IPS-18c (cell line): ENCODE measurements around the gene ANTXR1.

ENCODE experiments used
- H3K4me3 ChIP-seq: 2 replicates; pipeline ENCODE4 v1.7.0; 2013; ENCODE audit warnings: low read depth, mild to moderate bottlenecking, low read length, moderate library complexity; ENCODE audit not compliant: insufficient read depth
- H3K9me3 ChIP-seq: one replicate; pipeline ENCODE4 v1.6.1; 2013; ENCODE audit warnings: mild to moderate bottlenecking, low read length, moderate library complexity; ENCODE audit not compliant: control insufficient read depth, insufficient read depth

Gene ANTXR1

GRCh38 chr2:69131452-69131851 lies 118.5 kb downstream of the ANTXR1 start:
- H3K4me3 ChIP-seq, result no peak overlapping the region
- no peaks in the 10 kb centered on the region for H3K9me3 ChIP-seq

GRCh38 chr2:69131983-69132675 lies 119.2 kb downstream of the ANTXR1 start:
- no peaks in the 10 kb centered on the region for H3K9me3 ChIP-seq
- H3K4me3 ChIP-seq, result no peak overlapping the region

- no peaks in the 10 kb centered on the region for H3K9me3 ChIP-seq
- H3K4me3 ChIP-seq, result no peak overlapping the region
Observed at GRCh38 chr2:69132960-69133590, 120.1 kb downstream of the ANTXR1 start.

DNA sequence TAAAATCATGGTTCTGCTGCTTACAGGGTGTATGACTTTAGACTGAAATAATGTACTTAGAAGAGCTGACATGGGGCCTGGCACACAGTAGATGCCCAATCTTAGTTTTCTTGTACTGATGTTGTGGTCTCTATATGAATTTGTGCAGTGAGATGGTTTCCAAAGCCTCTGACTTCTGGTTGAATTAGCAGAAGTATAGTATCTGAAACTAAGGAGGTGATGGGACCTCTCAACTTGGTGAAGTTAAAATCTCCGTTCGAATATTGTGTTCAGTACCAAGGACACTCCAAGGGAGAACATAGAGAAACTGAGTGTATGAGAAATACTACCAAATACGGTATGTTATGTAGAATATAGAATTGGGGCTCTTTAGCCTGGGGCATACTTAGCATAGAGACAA lies 120.9 kb downstream of the ANTXR1 start:
- Histone ChIP-seq H3K9me3 (no peaks in the 10 kb centered on the region), H3K4me3 (no peak overlapping the region)

DNA sequence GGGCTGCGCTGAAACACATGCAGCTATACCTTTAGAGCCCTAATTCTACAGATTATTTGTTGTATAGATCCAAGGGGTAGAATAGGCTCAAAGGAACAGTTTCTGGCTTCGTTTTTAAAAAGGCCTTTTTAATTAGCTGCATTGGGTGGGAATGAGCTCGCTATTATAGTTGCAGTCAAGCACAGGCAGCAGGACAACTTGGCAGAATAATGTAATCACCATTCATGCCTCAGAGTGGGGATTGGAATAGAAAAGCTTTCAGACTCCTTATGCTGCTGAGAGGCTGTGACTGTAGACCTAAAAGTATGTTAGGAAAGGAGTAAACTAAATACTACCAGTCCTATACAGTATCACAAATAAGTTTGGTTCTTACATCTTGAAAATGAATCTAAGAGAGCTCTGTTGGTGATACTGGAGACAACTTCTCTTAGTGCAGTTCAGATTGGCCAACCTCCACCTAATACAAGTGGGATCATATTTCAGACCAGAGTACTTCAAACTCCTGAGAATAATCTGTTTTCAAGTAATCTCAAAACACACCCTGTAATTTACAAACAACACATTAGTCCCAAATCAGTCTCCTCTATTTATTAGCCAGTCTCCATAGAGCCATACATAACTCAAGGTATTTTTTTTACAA lies 121.4 kb downstream of the ANTXR1 start:
- Histone ChIP-seq H3K9me3 (no peaks in the 10 kb centered on the region), H3K4me3 (no peak overlapping the region)

DNA sequence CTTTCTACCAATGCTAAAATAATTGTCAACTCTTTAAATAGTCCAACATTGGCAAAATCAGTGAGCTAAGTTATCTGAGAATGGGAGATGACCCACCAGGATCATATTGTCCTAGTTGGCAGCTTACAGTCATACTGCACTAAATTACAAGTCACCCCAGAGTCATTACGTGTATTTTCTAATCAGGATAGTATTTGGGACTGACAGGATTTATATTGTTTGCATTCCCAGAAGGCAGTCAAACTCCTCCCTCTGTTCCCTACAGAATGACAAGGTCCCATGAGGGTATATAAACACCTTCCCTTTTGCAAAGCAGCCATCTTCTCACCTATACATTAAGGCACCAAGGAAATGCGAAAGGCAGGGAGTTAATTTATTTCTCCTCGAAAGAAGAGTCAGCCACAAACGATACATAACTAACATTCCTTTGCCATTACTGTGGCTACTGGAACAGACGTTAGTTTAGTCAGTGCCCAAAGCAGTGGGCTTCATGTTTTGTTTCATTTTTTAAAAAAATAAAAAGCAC lies 125.3 kb downstream of the ANTXR1 start:
- no peak overlapping the region for H3K4me3 ChIP-seq
- no peaks in the 10 kb centered on the region for H3K9me3 ChIP-seq

- Histone ChIP-seq H3K4me3 (no peak overlapping the region), H3K9me3 (no peaks in the 10 kb centered on the region)
Observed at GRCh38 chr2:69138793-69139459, 125.9 kb downstream of the ANTXR1 start.

DNA sequence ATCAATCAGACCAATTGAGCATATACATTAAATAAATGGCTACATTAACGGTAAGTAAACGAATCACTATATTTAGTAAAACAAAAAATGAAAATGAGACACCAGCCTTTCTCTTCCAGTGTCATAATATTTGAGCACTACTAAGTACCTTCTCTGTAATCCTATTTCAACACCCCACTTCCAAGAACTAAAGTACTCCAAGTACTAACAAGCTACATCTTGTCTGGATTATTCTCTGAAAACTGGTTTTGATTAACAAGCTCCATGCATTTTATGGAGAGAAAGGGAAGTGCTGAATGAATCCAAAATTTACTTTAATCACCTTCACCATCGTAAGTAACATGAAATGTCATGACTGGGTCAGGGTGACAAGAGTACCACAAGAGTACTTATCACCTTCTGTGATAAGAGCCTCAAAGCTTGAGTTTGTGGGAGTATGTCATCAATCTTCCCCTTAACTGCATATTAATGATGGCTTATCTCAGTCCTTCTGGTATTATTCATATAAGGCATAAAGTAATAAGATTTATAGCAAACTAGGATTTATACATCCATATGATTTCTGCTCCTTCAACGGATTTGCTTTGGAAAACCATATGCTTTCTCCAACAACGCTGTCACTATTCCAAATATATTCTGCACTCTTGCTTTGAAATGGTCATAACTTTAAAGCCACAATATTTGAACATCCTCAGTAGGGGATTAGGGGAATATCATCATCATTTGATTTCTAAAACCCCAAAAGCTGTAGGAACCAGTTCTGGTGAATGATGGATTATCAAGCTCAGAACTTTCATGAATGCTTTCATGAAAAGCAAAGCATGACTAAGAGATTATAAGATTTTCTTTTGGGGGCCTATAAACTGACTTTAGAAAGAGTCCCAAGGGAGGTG lies 127.0 kb downstream of the ANTXR1 start:
- Histone ChIP-seq H3K4me3 (no peak overlapping the region), H3K9me3 (no peaks in the 10 kb centered on the region)

GRCh38 chr2:69141061-69141460 lies 128.1 kb downstream of the ANTXR1 start:
- Histone ChIP-seq H3K4me3 (no peak overlapping the region), H3K9me3 (no peaks in the 10 kb centered on the region)

GRCh38 chr2:69143748-69144360 lies 130.9 kb downstream of the ANTXR1 start:
- no peak overlapping the region for H3K4me3 ChIP-seq
- H3K9me3 ChIP-seq, result no peaks in the 10 kb centered on the region

DNA sequence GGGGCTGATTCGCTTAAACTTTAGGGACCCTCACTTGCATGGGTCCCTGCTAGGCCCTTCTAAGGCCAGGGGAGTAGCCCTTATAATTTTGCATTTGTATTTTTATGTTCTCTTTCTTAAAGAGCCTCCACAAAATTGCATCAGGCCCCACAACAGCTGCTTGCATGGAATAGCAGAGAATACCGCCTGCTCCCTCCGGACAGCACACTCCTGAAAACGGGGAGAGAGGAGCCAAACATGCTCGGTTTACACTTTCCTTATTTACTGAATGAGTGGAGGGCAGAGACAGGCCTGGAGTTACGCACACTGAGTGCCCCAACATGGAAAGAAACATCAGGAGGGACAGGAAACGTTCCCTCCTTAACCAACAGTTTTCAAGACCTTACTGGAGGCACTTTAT lies 132.2 kb downstream of the ANTXR1 start:
- Histone ChIP-seq H3K9me3 (no peaks in the 10 kb centered on the region), H3K4me3 (no peak overlapping the region)

GRCh38 chr2:69147841-69148533 lies 135.0 kb downstream of the ANTXR1 start:
- Histone ChIP-seq H3K4me3 (no peak overlapping the region), H3K9me3 (no peaks in the 10 kb centered on the region)

GRCh38 chr2:69149631-69150215 lies 136.7 kb downstream of the ANTXR1 start:
- Histone ChIP-seq H3K9me3 (no peaks in the 10 kb centered on the region), H3K4me3 (no peak overlapping the region)

DNA sequence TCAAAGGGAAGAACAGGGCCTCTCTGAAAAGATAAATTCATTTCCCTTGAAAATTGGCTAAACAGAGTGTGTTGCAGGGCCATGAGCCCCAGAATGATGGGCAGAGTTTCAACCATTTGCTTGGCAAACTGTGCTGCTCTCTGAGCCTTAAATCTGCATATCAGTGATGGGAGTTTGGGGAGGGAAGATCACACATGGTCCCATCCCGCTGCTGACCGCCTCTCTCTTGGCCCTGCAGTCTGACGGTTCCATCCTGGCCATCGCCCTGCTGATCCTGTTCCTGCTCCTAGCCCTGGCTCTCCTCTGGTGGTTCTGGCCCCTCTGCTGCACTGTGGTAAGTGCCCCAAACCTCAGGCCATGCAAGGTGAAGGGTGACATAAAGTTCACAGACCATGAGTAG lies 139.0 kb downstream of the ANTXR1 start:
- no peak overlapping the region for H3K4me3 ChIP-seq
- H3K9me3 ChIP-seq, result no peaks in the 10 kb centered on the region

DNA sequence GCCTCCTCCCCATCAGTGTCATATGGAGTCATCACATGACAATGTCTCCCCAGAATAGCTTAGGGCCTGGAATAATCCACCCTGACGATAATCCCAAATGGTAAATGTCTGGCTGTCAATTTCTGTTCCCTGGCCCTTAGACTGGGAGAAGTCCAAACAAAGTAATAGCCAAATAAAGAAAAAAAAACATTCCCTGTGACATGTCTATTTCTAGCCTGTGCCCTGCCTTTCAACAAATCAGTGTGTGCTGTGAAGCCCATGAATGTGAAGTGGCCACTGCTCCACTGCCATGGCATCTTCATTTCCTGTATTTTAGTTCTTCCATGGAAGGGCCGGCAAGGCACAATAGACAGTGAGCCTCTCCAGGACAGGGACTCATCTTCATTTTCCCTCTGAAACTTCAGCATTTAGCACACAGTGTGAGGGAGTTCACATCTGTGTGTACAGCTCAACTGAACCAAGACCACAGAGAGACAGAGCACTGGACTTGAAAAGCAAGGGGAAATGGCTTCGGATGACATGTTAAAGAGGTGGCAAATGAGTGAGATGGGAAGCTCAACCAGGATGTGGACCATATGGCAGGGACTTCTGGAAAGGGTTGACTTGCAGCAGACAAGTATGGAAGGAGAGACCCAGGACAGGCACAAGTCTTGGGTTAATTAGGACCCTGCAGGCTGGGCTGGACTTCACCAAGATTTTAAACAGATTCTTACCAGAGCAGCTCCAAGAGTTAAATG lies 140.0 kb downstream of the ANTXR1 start:
- Histone ChIP-seq H3K4me3 (no peak overlapping the region), H3K9me3 (no peaks in the 10 kb centered on the region)
